Retina (tissue), 1 donor: ENCODE measurements around the gene UMAD1.

Experiments
- DNase-seq: peaks from one replicate; pipeline ENCODE4 v3.0.0-alpha.2; 2016

The UMAD1 gene

DNA sequence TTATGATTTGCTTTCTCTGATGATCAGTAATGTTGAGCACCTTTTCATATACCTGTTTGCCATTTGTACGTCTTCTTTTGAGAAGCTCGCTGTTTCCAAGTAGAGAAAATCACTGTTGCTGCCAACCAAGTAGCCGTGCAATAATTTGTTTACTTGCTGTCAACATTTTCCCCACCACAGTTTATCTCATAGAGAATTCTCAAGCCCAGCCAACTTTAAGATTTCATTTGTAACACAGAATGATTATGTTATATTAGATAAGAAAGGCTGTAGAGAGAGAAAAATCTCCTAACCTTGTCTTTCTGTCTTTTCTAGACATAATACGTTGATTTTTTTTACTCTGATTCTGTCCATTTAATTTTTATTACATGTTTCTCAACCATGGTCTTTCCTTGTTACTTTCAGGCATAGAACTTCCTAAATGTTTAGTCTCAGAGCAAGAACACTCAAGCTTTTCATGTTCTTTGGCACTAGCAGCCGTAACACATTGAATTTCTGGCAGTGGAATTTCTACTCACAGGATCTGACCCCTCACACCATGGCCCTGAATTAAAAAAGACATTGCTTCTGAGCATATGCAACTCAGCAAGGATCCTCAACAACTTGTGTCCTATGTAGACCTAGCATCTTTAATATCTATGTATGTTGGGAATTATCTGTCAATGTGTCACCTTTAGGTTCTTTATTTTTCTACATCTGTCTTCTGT lies 54.7 kb downstream of the UMAD1 start:
- no peak for DNase-seq

DNA sequence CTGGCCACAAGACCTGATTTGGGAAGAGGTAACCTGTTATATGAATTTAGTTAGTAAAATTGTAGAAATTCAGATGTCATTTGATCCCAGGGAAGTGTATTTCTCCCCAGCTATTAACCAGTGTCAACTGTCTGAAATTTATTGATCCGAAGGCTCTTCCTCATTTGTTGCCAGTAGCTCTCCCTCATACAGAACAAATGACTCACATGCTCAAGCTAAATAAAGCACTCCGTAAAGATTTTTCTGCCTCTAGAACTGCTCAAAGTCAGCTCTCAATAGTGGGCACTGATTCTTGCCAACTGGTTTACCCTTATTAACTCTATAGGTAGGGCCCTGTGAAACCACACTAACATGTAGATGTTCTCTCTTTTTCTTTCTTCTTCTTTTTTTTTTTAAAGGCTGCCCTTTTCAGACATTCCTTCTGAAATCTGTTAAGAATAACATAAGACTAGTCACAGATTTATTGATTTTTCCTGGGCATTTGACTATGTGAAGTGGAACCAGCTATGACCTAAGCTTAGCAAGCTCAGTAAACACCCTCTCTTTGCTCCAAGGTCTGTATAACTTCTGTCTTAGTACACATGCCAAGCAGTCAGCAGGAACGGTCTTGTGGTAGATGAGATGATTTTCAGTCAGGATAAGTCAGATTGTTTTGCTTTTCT lies 56.0 kb downstream of the UMAD1 start:
- no peak for DNase-seq

DNA sequence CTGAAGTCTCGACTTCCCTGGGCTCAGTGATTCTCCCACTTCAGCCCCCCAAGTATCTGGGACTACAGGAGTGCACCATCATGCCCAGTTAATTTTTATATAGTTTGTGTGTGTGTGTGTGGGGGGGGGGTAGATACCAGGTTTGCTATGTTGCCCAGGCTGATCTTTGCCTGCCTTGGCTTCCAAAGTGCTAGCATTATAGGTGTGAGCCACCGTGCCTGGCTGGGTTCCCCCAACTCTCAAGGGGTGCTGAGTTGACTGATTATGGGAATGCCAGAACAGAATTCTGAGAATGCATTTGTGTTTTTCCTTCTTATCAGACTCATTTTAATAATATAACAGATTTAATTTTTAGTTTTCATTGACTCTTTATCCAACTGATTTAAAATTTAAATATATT lies 58.4 kb downstream of the UMAD1 start:
- no peak for DNase-seq

DNA sequence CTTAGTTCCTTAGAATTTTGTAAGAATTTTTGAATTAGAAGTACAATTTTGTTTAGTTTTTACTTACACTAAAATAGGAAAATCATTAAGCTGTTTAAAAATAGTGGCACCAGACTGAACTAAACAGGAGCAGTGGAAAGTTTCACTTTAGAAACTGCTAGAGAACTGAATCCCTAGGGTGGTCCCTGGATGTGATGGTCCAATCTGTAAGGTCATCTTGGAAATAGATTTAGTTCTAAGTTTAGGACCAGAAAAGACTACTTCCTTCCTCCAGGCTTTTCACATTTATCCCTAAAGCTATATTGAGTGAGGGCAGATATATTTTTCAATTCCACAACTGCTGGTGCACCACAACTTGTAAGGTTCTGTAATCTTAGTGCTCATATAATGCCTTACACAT lies 58.8 kb downstream of the UMAD1 start:
- DNase-seq = no peak

DNA sequence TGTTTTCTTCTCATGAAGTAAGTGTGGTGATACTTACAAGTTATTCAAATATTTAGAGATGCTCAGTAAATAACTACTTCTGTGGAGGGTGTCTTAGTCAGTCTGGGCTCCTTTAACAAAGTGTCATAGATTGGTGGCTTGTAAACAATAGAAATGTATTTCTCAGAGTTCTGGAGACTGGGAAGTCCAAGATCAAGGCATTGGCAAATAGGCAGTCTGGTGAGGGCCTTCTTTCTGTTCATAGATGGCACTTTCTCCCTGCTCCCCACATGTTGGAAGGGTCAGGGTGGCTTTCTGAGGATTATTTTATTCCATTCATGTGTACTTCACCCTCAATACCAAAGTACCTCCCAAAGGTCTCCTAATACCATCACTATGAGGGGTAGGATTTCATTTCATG lies 59.4 kb downstream of the UMAD1 start:
- DNase-seq = no peak

DNA sequence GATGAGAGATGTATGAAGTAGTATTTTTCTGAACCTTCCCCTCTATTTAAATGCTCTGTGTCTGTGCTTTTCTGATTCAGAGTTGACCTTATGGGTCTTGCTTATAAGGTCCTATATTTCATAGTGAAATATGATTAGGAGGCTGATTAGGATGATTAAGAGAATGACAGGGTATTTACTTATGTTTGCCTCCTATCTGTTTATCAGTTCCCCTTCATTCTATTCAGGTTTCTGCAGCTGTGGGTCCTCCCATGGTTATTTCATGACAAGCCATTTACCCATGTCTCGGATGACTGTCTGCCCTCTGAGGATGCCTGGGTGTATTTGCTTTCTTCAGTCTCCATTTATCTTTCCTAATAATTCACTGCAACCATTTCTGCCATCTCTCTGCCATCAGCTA lies 61.0 kb downstream of the UMAD1 start:
- DNase-seq = no peak

DNA sequence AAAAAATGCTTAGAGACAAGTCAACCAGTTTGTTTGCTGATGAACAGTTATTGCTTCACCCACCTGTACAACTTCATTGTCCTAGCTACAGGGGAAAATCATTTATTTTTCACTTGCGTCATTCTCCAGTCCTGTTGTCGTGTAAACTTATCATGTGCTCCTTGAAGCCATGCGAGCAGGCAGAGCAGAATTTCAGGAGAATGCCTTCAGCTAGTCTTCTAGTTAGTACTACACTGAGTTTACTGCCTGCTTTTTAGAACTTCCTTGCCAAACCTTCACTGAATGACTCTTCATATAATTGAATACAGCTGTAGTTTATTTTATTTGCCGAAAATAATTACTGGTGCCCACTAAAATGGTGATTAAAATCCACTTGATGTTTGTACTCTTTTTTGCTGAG lies 62.3 kb downstream of the UMAD1 start:
- no peak for DNase-seq

DNA sequence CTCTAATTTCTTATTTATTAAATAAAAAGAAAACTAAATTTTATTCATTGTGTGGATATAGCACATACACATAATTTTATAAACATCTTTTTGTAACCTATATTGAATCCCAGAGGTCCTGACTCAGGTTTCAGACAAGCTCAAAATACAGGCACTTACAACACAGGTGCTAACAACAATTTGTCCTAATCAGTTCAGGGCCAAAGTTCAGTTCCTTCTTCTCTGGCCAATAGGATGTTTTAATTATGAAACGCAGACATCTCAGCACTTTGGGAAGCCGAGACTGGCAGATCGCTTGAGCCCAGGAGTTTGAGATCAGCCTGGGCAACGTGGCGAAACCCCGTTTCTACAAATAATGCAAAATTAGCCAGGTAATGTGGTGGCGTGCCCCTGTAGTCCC lies 62.9 kb downstream of the UMAD1 start:
- no peak for DNase-seq

DNA sequence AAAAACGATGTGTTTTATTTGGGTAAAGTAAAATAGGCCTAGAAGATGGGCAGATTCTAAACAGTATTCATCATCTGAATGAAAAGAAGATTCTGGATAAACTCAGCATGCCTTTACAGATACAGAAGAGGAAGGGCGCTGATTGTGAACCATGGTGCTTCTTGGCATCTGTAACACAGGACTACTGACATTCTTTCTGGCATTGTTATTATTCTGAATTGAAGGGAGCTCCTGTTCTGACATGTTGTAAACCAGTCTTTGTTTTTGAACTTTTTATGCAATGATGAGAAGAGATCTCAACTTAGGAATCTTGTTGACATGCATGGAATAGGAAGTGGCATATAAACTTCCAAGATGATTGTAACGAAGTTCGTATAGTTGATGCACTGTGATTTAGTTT lies 64.3 kb downstream of the UMAD1 start:
- DNase-seq = no peak

DNA sequence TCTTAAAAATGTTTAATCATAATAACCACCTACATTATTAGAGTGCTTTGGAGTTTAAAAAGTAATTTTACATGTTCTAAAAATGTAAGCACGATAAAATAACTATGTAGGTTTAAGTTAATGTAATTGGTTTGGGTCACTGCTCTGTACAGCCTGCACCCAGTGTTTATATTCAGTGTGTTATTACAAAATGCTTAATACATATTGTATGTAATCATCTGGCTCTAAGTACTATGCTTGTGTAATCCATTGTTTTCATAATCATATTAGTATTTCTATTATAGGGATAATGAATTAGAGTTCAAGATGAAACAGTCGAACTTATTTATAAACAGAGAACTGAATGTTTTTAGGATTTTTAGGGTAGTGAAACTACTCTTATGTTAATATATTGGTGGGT lies 64.8 kb downstream of the UMAD1 start:
- no peak for DNase-seq

DNA sequence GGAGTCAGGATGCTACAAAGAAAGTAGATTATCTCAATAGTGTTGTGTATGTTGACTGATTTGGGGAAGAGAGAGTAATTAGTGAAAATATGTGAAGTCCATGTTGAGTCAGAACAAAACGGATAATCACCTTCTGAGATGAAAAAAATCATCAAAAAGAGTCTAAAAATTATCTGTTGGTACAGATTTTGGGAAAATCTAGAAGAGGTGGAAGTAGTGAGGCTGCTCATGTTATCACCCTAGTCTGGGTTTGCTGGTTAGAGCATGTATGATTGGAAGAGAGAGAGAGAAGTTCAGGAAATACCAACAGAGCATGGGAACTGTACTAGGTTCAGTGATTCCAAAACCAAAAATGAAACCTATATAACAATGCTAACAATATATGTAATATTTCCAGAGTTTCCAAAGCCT lies 65.6 kb downstream of the UMAD1 start:
- no peak for DNase-seq

DNA sequence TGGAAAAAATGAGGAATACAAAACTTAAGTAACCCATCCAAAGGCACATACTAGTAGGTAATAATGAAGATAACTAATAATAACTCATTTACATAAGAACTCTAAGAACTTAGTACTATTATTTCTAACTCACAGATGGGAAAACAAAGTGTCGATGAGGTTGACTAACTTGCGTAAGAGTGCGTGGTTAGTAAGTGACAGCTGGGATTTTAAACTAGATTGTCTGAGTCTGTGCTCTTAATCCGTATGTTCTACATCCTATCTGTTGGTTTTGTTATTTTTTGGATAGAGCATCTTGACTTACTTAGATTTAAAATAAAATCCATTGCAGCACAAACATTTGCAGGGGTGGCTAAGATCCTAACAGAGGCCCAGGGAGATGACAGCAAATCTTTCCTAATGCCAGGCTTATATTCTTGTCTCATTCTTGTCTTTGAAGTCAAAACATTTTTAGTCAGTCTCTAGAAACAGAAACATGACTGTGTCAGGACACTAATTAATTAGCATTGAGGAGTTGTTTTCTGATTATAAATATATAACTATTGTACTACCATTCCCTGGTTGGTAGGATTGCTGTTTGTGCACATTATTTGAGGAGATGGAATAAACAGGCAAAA lies 66.1 kb downstream of the UMAD1 start:
- no peak for DNase-seq

DNA sequence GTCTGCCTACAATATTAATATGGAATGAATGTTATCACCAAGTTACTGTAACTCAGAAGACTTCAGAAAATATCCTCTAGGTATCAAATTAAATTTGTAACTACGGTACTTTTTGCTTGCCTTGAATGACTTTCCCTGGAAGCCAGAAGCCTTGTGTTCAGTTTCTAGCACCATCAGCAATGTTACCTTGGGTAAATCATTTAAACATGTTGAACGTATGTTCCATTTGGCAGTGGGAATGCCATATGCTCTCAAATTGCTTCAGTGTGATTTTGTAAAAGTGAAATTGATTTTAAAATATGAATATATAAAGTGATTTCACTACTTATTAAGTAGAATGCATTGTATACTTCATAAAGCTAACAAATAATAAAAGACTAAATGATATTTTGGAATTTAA lies 66.7 kb downstream of the UMAD1 start:
- no peak for DNase-seq

DNA sequence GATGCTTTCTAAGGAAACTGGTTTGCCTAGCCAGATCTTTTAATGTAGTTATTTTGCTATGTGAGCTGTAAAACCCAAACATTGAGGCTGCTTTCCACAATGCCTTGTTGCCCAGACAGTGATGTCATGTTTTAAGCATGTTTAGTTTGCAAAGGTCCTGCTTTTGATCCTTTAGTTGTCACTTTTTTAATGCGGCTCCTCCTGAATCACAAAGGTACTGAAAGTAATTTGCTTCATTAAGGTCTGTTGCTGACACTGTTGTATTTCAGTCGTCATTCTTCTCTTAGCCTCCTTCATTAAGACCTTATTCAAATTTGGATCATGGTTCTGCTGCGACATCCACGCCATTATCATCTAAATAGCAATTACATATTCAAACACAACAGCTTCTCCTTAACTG lies 67.3 kb downstream of the UMAD1 start:
- peak; percentile 13 for DNase-seq

DNA sequence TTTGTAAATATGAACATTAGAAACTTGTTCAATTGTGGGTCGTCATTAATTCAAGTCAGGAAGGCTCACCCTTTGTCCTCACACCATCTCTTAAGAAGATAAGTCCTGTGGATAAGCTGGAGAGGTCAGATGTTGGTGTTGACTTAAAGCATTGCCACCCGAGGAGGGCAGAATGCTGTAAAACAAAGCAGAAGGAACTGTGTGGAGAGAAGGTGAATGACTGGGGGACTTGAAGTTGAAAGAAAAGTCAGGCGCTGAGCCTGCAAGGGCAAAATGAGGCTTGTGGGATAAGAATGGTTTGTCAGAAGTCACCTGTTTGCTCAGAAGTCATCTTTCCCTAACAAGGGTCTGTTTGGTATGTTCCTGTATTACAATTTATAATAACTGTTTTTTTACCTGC lies 68.7 kb downstream of the UMAD1 start:
- no peak for DNase-seq

DNA sequence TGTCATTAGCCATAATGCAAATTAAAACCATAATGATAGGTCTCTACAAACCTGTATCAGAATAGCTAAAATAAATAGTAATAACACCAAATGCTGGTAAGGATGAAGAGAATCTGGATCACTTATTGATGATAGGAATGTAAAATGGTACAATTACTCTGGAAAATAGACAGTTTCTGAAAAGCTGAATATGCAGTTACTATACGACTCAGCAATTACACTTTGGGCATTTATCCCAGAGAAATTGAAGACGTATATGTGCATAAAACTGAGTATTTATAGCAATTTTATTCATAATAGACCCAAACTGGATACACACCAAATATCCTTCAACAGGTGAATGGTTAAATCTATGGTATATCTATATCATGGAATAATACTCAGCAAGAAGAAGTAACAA lies 69.9 kb downstream of the UMAD1 start:
- no peak for DNase-seq

DNA sequence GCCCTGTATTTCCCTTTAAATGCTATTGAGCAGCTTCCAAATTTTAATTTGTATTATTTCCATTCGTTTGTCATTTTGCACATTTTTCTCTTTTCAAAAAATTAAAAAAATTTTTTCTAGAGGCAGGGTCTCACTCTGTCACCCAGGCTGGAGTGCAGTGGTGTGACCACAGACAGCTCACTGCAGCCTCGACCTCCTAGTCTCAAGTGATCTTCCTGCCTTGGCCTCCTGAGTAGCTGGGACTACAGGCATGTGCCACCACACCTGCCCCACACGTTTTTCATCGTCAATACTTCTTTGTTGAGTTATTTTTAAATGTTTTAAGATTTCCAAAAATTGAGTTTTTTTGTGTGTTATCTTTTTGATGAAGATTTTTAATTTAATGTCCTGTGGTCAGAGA lies 73.2 kb downstream of the UMAD1 start:
- DNase-seq = no peak

DNA sequence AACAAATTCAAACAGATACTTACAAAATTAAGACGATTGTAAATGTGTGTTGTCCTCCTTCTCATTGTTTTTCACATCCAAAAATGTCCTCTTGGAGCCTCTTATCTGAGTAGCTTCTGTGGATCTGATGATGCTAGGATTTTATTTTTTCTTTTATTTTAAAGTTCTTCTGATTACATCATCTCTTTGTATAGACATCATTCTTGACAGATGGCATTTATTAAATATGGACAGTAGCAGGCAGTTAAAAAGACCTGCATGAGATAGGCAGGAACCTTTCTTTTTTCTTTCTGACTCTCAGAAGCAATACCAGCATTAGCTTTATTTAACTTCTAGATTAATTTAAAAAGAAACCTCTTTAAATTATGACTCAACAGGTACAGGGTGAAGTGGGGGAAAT lies 77.9 kb downstream of the UMAD1 start, which contains the start of gene RPA3:
Gene RPA3 (minus strand): TSS at position 116 of the 400 bp plus-strand sequence. CDS start 78,189 bp downstream, outside the sequence.
- DNase-seq = no peak

DNA sequence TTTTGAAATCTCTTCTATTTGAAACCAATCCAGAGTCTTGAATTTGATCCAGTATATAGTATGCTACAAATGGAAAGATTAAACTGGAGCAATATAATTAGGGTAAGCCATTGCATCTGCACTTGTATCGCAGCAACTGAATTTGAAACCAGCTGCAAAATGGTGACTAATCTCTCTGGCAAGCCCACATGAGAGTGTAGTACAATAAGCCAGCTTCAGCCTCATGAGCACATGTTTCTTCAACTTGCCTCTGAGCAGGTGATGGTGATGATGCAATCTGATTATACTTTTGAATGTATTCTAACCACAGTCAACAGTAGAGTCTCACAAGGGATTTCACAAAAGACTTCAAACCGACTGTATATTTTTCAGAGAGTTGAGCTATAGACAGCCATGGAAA lies 78.7 kb downstream of the UMAD1 start:
- no peak for DNase-seq

DNA sequence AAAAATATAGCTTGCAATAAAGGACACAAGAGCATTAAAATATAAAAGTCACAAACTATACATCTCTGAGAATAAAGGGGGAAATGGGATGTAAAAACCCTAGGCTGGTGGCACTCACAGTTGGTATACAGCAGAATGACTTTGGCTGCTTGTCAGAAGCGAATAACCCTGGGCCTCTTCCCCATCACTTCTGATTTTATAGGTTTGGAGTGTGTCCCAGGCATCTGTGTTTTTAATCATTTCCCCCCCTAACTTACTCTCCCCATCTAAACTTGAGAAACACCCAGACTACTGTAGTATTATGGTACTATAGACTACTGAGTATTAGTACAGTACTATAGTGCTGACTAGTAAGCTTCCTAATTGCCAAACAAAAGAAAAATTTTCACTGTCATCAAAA lies 79.6 kb downstream of the UMAD1 start:
- no peak for DNase-seq

DNA sequence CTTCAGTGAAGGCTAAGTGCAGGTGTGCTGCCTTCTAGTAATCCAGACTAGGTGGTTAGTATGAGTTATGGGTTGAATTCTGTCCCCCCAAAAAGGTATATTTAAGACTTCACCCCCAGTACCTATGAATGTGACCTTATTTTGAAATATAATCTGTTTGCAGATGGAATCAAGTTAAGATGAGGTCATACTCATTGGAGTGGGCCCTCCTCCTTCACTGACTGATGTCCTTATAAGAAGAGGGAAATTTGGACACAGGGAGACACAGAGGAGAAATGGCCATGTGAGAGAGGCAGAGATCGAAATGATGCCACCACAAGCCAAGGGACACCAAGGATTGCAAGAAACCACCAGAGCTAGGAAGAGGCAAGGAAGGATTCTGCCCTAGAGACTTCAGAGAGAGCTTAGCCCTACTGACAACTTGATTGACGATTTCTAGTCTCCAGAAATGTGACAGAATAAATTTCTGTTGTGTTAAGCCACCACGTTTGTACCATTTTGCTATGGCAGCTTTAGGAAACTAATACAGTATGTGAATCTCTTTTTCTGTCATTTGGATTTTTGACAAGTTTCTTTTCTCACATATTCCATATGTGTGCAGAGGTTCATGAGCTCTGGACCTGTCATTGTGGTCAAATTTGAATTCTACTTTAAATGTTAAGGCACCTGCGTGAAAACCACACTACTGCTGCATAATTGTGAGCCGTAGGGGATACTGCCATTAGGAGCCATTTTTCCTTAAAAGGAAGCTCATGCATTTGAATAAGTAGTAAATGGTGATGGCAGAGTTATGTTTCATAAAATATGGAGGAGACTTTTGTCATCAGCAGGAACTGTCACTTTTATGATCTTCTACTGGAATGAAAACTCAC lies 80.4 kb downstream of the UMAD1 start:
- DNase-seq = no peak

DNA sequence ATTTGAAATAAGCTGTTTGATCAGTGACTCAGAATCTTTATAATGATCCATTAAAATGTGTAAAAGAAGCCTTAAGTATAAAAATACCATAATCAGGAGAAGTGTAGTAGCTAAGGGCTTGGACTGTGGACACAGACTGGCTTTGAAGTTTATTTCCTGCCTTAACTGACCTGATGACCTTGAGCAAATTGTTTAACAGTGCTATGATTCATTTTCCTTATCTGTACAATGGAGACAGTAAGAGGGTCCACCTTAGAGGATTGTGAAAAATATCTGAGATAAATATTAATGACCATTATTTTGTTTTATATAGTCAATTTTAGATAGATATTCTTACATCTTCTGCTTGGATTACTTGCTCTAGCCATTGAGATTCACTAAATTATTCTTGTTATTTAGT lies 91.2 kb downstream of the UMAD1 start:
- DNase-seq = no peak

DNA sequence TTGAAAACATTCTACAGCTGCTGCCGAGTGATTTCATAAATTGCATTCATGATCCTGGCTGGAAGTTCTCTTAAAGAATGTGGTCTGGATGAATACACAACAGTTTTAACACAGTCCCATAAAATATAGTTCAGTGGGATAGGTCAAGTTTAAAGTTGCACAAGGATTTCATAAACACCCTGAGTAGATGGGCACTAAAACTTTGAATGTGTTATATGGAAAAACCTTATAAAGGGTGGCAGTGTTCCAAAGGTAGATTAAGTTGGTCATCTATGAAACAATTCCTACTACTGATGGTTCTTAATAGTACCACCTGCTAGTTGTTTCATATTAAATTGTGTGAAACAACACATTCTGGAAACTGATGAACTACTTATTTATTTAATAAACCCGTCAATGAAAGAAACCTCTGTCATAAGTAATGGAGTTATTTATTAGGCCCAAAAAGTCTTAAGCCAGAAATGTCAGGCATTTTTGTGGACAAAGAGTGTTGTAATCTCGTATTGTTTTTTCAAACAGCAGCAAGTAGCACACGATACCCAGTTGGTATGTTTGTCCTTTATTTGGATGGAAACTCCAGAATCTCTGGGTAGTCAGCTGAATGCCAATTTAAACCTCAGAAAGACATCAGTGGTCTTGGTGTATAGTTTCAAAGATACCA lies 92.2 kb downstream of the UMAD1 start:
- DNase-seq = no peak
